Peyer's patch (tissue), 4 donors: ENCODE results near the gene PSMD14.

Source experiments
- POLR2A ChIP-seq, 2 donors: fragments of 450-650 bp; IDR thresholded peaks; one replicate each; pipeline ENCODE4 v1.5.1; 2017; ENCODE audit warnings: antibody characterized with exemption in 2 of 2, mild to moderate bottlenecking in 2 of 2, moderate library complexity in 2 of 2
- TF ChIP-seq, protein P1 (sequence below), 6 experiments: fragments of 450-650 bp in 4 of 6; fragments of 200-600 bp in 2 of 6; sonication (generic) in 1 of 6; IDR thresholded peaks; one replicate each; pipeline ENCODE4 v1.5.1; 2017 to 2019; ENCODE audit warnings: antibody characterized with exemption in 6 of 6, mild to moderate bottlenecking in 3 of 6, moderate library complexity in 1 of 6

- TF ChIP-seq, protein P1, sequence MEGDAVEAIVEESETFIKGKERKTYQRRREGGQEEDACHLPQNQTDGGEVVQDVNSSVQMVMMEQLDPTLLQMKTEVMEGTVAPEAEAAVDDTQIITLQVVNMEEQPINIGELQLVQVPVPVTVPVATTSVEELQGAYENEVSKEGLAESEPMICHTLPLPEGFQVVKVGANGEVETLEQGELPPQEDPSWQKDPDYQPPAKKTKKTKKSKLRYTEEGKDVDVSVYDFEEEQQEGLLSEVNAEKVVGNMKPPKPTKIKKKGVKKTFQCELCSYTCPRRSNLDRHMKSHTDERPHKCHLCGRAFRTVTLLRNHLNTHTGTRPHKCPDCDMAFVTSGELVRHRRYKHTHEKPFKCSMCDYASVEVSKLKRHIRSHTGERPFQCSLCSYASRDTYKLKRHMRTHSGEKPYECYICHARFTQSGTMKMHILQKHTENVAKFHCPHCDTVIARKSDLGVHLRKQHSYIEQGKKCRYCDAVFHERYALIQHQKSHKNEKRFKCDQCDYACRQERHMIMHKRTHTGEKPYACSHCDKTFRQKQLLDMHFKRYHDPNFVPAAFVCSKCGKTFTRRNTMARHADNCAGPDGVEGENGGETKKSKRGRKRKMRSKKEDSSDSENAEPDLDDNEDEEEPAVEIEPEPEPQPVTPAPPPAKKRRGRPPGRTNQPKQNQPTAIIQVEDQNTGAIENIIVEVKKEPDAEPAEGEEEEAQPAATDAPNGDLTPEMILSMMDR (IDR thresholded peaks at IDR 0.05), result no peak
- TF ChIP-seq POLR2A (IDR thresholded peaks at IDR 0.05), result no peak
These were observed 107.1 kb downstream of the PSMD14 start for GRCh38 chr2:161415034-161415986.
